Tibial nerve (tissue), 3 donors: Measurements from ENCODE around the gene KLC3.

Source experiments
- POLR2A ChIP-seq, 2 donors: fragments of 450-650 bp; IDR thresholded peaks; one replicate each; pipeline ENCODE4 v1.6.1; 2017; ENCODE audit warnings: antibody characterized with exemption in 2 of 2, mild to moderate bottlenecking in 2 of 2, moderate library complexity in 2 of 2
- TF ChIP-seq, protein P1 (sequence below), 5 experiments: fragments of 200-600 bp in 3 of 5; fragments of 450-650 bp in 2 of 5; sonication (generic) in 3 of 5; IDR thresholded peaks; one replicate each; pipeline ENCODE4 v1.5.1; 2016 to 2019; ENCODE audit warnings: antibody characterized with exemption in 5 of 5, mild to moderate bottlenecking in 3 of 5, moderate library complexity in 2 of 5

GRCh38 chr19:45391346-45391745 is 50.8 kb downstream of the KLC3 start:
- TF ChIP-seq POLR2A (IDR thresholded peaks at IDR 0.05), result no peak
- TF ChIP-seq, protein P1, sequence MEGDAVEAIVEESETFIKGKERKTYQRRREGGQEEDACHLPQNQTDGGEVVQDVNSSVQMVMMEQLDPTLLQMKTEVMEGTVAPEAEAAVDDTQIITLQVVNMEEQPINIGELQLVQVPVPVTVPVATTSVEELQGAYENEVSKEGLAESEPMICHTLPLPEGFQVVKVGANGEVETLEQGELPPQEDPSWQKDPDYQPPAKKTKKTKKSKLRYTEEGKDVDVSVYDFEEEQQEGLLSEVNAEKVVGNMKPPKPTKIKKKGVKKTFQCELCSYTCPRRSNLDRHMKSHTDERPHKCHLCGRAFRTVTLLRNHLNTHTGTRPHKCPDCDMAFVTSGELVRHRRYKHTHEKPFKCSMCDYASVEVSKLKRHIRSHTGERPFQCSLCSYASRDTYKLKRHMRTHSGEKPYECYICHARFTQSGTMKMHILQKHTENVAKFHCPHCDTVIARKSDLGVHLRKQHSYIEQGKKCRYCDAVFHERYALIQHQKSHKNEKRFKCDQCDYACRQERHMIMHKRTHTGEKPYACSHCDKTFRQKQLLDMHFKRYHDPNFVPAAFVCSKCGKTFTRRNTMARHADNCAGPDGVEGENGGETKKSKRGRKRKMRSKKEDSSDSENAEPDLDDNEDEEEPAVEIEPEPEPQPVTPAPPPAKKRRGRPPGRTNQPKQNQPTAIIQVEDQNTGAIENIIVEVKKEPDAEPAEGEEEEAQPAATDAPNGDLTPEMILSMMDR (IDR thresholded peaks at IDR 0.05), result no peak
